Muscle of back (tissue), 11 donors: ENCODE results near the gene SMG6. TPM values are rescaled to one million over a fixed set of nuclear protein-coding genes. Genes with fewer than 3 reads are reported as not detected.
A peak's percentile ranks its signal among the peaks of the same experiment; 100 is the strongest.
"Not testable (repeated sequence)": the region's sequence is repeated elsewhere in the genome, so short reads cannot be mapped to it uniquely, and the experiment has no call there.

Experiments used
- DNase-seq, 3 donors: peaks; one replicate each; pipeline versions ENCODE4 v3.0.0 to v3.0.0-alpha.2; 2013
- polyA plus RNA-seq, 10 donors: library from polyadenylated mRNA; unstranded; fragments of 120-200 nt; gene quantifications; one replicate each; pipeline ENCODE4 v1.2.1, GENCODE V29; 2013; ENCODE audit not compliant: insufficient read length in 10 of 10

The SMG6 gene
- polyA plus RNA-seq, 10 donors, result 12.5 to 20.1 (median 16.8) TPM

- peak in 2 of 3 donors; percentile 35 to 74 for DNase-seq
Measured at GRCh38 chr17:2264067-2264860, 39.3 kb downstream of the SMG6 start.

GRCh38 chr17:2263183-2264066 lies 40.2 kb downstream of the SMG6 start:
- DNase-seq, result peak in 2 of 3 donors; percentile 44 to 78

DNA sequence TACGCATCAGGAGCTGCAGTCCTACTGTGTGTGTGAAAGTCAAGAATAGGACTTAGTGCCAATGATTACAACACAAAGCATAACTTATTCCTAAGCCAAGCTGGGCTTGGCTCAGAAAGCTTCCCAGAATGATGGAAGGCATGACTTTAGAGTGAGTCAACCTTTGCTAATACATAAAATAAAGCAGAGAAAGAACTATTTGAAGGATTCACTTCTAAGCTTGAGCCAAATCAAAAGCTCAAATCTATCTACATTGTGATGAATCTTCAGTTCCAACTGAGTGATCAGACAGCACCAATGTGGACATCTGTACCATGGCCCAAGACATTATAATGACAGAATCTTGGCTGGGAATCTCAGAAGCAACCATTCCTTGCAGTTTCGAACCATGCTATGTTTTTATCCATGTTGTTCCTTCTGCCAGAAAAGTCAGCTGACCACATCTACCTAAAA lies 41.4 kb downstream of the SMG6 start:
- peak in 2 of 3 donors; percentile 22 to 72 for DNase-seq

DNA sequence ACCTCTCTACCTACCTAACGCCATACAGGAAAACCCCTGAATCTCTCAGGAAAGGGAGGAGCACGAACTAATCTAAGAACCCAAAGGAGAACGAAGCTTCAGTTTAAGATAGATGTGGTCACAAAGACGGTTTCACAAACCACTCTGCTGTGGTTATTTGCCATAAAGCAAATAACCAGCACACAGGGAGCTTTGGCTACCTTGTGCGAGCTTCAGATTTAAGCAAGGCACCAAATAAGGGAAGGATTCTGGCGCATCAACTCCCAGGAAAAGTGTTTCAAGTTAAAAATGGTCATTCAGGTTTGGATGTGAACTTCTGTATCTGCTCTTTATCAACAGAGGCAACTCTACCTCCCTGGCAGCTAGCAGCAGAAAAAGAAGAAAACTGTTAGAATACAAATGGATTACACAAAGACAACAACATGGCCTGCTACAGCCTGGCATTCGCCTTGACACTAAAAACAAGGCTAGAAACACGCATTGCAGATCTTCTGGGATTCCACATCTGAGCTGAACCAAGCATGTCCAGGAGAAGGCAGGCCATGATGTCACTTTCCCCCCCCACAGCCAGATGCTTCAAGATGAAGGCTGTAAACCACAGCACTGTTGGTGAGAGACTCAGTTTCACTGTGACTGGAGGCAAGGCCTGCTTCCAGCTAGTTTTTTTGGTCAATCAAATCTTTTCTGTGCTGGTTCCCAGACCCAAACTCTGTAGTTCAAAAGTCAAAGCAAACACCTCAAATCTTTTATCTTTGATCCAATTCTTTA lies 43.6 kb downstream of the SMG6 start:
- no peak for DNase-seq

DNA sequence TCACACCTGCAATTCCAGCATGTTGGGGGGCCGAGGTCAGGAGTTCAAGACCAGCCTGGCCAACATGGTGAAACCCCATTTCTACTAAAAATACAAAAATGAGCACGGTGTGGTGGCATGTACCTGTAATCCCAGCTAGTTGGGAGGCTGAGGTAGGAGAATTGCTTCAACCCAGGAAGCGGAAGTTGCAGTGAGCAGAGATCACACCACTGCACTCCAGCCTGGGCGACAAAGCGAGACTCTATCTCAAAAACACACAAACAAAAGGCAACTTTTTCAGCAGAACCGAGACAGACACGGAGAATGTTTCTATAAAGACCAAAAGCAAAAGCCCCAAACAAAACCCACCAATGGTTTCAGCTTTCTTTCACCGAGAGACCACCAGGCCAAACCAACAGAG lies 44.8 kb downstream of the SMG6 start:
- DNase-seq, result not testable (repeated sequence)

- no peak for DNase-seq
Measured at GRCh38 chr17:2253768-2254406, 49.7 kb downstream of the SMG6 start.

GRCh38 chr17:2253362-2253761 lies 50.2 kb downstream of the SMG6 start:
- DNase-seq, result no peak

DNA sequence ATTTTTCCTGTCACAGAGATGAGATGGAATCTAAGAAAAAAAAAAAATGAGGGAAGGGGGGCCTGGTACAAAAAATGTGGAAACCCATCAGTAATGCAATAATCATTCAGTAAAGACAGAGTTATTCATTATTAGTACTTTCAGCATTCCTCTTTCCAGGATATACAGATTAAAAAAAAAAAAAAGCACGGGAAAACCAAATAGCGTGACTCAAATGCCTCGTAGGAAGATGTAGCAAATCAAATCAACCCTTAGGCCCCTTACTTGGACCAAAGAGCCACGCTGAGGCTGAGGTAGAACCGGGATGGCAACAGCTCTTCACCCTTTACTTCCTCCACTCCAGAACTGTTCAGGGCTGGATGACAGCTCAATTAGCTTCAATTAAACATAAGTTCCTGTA lies 52.5 kb downstream of the SMG6 start:
- DNase-seq, result no peak

DNA sequence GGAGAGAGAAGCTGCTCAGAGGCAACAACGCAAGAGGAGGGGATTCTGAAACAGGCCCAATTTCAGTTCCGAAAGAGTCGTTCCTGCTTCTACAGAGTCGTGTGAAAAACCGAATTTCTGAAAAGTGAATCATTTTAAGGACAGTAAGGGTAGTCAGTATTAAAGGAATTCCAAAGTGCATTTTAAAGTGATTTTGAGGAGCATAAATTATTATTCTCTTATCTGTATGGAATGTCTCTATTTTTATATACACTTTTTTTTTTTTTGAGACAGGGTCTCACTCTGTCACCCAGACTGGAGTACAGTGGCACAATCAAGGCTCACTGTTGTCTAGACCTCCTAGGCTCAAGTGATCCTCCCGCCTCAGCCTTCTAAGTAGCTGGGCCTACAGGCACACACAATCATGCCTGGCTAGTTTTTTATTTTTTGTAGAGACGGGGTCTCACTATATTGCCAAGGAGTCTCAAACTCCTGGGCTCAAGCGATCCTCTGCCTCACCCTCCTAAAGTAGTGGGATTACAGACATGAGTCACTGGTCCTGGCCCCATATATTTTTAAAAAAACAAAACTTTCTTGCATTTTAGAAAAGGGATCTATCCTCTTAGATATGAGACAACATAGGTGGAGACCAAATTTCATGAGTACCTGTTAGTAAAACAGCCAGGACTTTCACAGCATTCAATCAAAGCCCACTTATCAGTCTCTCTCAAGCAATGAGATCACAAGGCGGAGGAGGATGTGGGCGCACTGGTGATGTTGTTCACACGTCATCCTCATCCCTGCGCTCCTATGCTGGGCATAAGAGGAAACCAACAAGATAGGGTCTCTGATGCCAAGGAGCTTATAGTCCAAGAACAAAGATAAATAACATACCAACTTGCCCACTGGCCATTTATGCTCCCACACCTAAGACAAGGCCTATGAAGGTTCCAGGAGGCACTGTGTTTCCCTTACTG lies 53.2 kb downstream of the SMG6 start:
- no peak for DNase-seq

DNA sequence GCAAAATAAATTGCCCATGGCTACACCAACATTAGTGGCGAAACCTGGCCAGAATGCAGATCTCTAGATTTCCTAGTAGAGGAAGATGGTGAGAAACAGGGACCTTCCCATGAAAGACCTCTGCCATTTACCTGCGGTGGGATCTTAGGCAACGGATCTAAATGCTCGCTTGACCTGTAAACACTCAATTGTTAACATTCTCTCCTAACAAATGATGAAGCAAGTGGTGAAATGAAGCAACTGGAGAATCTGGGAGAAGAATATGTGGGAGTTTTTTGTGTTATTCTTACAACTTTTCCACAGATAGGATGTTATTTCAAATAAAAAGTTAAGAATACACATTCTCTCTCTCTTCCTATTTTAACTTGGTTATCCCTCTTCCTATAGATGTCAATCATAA lies 56.6 kb downstream of the SMG6 start:
- no peak for DNase-seq

GRCh38 chr17:2244545-2245525 lies 58.8 kb downstream of the SMG6 start:
- peak; percentile 84 to 92 (median 88) for DNase-seq

DNA sequence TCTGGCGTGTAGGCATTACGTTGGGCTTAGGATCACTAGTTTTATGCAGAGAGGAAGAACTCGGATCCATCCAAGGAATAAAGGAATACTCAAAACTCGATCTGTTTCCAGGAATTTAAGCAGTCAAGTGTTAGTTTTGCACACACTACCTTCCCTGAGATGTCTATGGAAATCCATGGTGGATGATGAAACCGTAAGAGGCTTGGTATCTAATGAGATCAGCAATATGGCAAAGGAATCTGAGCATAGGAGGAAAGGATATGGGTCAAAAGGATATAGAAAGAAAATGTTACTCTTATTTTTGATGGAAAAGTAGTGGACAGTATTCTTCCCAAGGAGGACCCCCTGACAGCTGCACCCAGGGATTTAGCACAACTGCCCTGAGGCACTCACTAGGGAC lies 59.6 kb downstream of the SMG6 start:
- DNase-seq, result no peak

GRCh38 chr17:2241823-2242222 lies 61.8 kb downstream of the SMG6 start:
- DNase-seq, result no peak

GRCh38 chr17:2240541-2240940 lies 63.0 kb downstream of the SMG6 start:
- DNase-seq, result no peak

- DNase-seq, result peak in 1 of 3 donors; percentile 67
Measured at GRCh38 chr17:2239882-2240430, 63.6 kb downstream of the SMG6 start.

GRCh38 chr17:2239170-2239551 lies 64.4 kb downstream of the SMG6 start:
- no peak for DNase-seq

DNA sequence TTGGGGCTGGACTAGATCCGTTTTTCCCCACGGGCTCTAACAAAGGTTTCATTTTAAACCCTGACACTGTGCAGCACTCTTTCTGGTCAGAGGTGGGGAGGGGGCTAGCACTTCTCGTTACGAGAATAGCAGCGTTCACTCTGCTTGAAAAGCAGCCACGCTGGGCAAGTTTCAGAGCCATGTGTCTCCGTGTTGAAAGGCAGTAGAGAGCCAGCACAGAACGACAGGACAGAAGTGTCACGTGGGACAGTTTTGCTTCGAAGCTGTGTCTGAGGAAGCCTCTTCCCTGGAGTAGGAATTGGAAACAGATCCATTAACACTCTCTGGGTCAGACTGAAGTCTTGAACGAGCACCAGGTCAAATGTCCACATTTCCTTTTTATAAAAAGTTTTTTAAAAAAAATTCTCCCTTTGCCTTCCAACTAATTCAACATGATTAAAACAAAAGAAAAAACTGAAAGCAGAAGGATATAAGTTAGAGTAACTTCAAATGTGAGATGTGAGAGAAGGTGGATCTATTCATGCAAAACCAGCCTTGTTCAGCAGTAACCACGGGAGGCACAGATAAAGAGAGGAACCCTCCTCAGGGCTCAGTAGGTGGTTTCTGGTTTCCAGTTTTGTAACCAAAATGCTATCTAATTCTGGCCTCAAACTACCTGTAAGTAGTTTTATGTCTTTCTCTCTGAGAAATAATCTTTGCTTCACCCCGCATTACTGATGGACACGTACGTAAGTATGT lies 65.0 kb downstream of the SMG6 start:
- peak in 2 of 3 donors; percentile 71 to 86 for DNase-seq

- peak in 1 of 3 donors; percentile 45 for DNase-seq
Measured at GRCh38 chr17:2237950-2238349, 65.6 kb downstream of the SMG6 start.
